ENCODE measurements around the gene NRIP1.

The NRIP1 gene

GRCh38 chr21:14979264-14979663 lies 85.5 kb downstream of the NRIP1 start:
- no peak for TF ChIP-seq CTCF (IDR thresholded peaks at IDR 0.05; ENCODE audit: control insufficient read depth, extremely low read depth, insufficient read depth)
- no peak for DNase-seq (ENCODE audit: low read depth)
- no peak overlapping the region for H3K4me3 ChIP-seq (ENCODE audit: low read depth, low read length)

GRCh38 chr21:14977814-14978213 lies 87.0 kb downstream of the NRIP1 start:
- H3K4me3 ChIP-seq (ENCODE audit: low read depth, low read length) = no peak overlapping the region
- no peak for TF ChIP-seq CTCF (IDR thresholded peaks at IDR 0.05; ENCODE audit: control insufficient read depth, extremely low read depth, insufficient read depth)
- no peak for DNase-seq (ENCODE audit: low read depth)

- TF ChIP-seq CTCF (IDR thresholded peaks at IDR 0.05; ENCODE audit: control insufficient read depth, extremely low read depth, insufficient read depth) = no peak
- H3K4me3 ChIP-seq (ENCODE audit: low read depth, low read length) = no peak overlapping the region
- no peak for DNase-seq (ENCODE audit: low read depth)
These were observed 89.5 kb downstream of the NRIP1 start for GRCh38 chr21:14975136-14975919.

GRCh38 chr21:14972678-14973077 lies 92.1 kb downstream of the NRIP1 start:
- H3K4me3 ChIP-seq (ENCODE audit: low read depth, low read length) = no peak overlapping the region
- no peak for TF ChIP-seq CTCF (IDR thresholded peaks at IDR 0.05; ENCODE audit: control insufficient read depth, extremely low read depth, insufficient read depth)
- no peak for DNase-seq (ENCODE audit: low read depth)

- TF ChIP-seq CTCF (IDR thresholded peaks at IDR 0.05; ENCODE audit: control insufficient read depth, extremely low read depth, insufficient read depth) = no peak
- no peak overlapping the region for H3K4me3 ChIP-seq (ENCODE audit: low read depth, low read length)
- DNase-seq (ENCODE audit: low read depth) = no peak
These were observed 96.0 kb downstream of the NRIP1 start for GRCh38 chr21:14968821-14969220.

- TF ChIP-seq CTCF (IDR thresholded peaks at IDR 0.05; ENCODE audit: control insufficient read depth, extremely low read depth, insufficient read depth) = no peak
- H3K4me3 ChIP-seq (ENCODE audit: low read depth, low read length) = no peak overlapping the region
- no peak for DNase-seq (ENCODE audit: low read depth)
These were observed 96.8 kb downstream of the NRIP1 start for GRCh38 chr21:14968029-14968428.

- no peak for DNase-seq (ENCODE audit: low read depth)
- no peak for TF ChIP-seq CTCF (IDR thresholded peaks at IDR 0.05; ENCODE audit: control insufficient read depth, extremely low read depth, insufficient read depth)
- H3K4me3 ChIP-seq (ENCODE audit: low read depth, low read length) = no peak overlapping the region
These were observed 100.2 kb downstream of the NRIP1 start for GRCh38 chr21:14964621-14965020.

All from LNCaP clone FGC (cell line).